Activated naive CD8-positive, alpha-beta T cell (primary cell): ENCODE data around the gene GMDS.

ENCODE experiments used
- H3K27ac Mint-ChIP-seq: one replicate; pipeline ENCODE4 v1.8.0; 2021; ENCODE audit warnings: mixed read lengths
- H3K27me3 Mint-ChIP-seq: one replicate; pipeline ENCODE4 v1.8.0; 2021; ENCODE audit warnings: mixed read lengths
- H3K36me3 Mint-ChIP-seq: one replicate; pipeline ENCODE4 v1.8.0; 2021; ENCODE audit warnings: mixed read lengths
- H3K4me1 Mint-ChIP-seq: one replicate; pipeline ENCODE4 v1.8.0; 2021; ENCODE audit warnings: low read depth, mixed read lengths
- H3K4me3 Mint-ChIP-seq: one replicate; pipeline ENCODE4 v1.8.0; 2021; ENCODE audit warnings: mild to moderate bottlenecking, mixed read lengths
- H3K9me3 Mint-ChIP-seq: one replicate; pipeline ENCODE4 v1.8.0; 2021; ENCODE audit warnings: low read depth, mixed read lengths

The GMDS gene

GRCh38 chr6:1643830-1644445 lies 601.5 kb downstream of the GMDS start:
- Mint-ChIP-seq H3K27ac (no peak overlapping the region), H3K9me3 (no peaks in the 10 kb centered on the region), H3K27me3 (no peaks in the 10 kb centered on the region), H3K4me1 (no peaks in the 10 kb centered on the region), H3K4me3 (no peak overlapping the region), H3K36me3 (peaks cover 12% of the 10 kb centered on the region)

GRCh38 chr6:1643111-1643510 lies 602.3 kb downstream of the GMDS start:
- Mint-ChIP-seq H3K27ac (no peak overlapping the region), H3K4me3 (no peak overlapping the region), H3K4me1 (no peaks in the 10 kb centered on the region), H3K27me3 (no peaks in the 10 kb centered on the region), H3K9me3 (no peaks in the 10 kb centered on the region), H3K36me3 (peaks cover 12% of the 10 kb centered on the region)

- Mint-ChIP-seq H3K36me3 (peaks cover 11% of the 10 kb centered on the region), H3K27ac (no peak overlapping the region), H3K9me3 (no peaks in the 10 kb centered on the region), H3K27me3 (no peaks in the 10 kb centered on the region), H3K4me1 (no peaks in the 10 kb centered on the region), H3K4me3 (no peak overlapping the region)
These were observed 604.0 kb downstream of the GMDS start for GRCh38 chr6:1641343-1641885.

GRCh38 chr6:1640476-1640875 lies 604.9 kb downstream of the GMDS start:
- peaks cover 11% of the 10 kb centered on the region for H3K36me3 Mint-ChIP-seq
- no peaks in the 10 kb centered on the region for H3K27me3 Mint-ChIP-seq
- no peaks in the 10 kb centered on the region for H3K9me3 Mint-ChIP-seq
- H3K4me1 Mint-ChIP-seq, result no peaks in the 10 kb centered on the region
- no peak overlapping the region for H3K4me3 Mint-ChIP-seq
- H3K27ac Mint-ChIP-seq, result no peak overlapping the region

GRCh38 chr6:1639430-1639829 lies 606.0 kb downstream of the GMDS start:
- H3K27me3 Mint-ChIP-seq, result no peaks in the 10 kb centered on the region
- H3K9me3 Mint-ChIP-seq, result no peaks in the 10 kb centered on the region
- H3K27ac Mint-ChIP-seq, result no peak overlapping the region
- no peak overlapping the region for H3K4me3 Mint-ChIP-seq
- no peaks in the 10 kb centered on the region for H3K4me1 Mint-ChIP-seq
- H3K36me3 Mint-ChIP-seq, result peaks cover 14% of the 10 kb centered on the region

- H3K9me3 Mint-ChIP-seq, result no peaks in the 10 kb centered on the region
- peaks cover 2% of the 10 kb centered on the region for H3K27me3 Mint-ChIP-seq
- H3K36me3 Mint-ChIP-seq, result peaks cover 16% of the 10 kb centered on the region
- no peak overlapping the region for H3K27ac Mint-ChIP-seq
- no peak overlapping the region for H3K4me3 Mint-ChIP-seq
- H3K4me1 Mint-ChIP-seq, result no peaks in the 10 kb centered on the region
These were observed 608.2 kb downstream of the GMDS start for GRCh38 chr6:1636971-1637871.

- Mint-ChIP-seq H3K27me3 (peaks cover 2% of the 10 kb centered on the region), H3K36me3 (peaks cover 15% of the 10 kb centered on the region), H3K27ac (no peak overlapping the region), H3K4me3 (no peak overlapping the region), H3K9me3 (no peaks in the 10 kb centered on the region), H3K4me1 (no peaks in the 10 kb centered on the region)
These were observed 609.1 kb downstream of the GMDS start for GRCh38 chr6:1636272-1636825.

- H3K4me3 Mint-ChIP-seq, result no peak overlapping the region
- H3K36me3 Mint-ChIP-seq, result peaks cover 15% of the 10 kb centered on the region
- H3K27ac Mint-ChIP-seq, result no peak overlapping the region
- peaks cover 2% of the 10 kb centered on the region for H3K27me3 Mint-ChIP-seq
- H3K9me3 Mint-ChIP-seq, result no peaks in the 10 kb centered on the region
- no peaks in the 10 kb centered on the region for H3K4me1 Mint-ChIP-seq
These were observed 609.9 kb downstream of the GMDS start for GRCh38 chr6:1635305-1636010.

- Mint-ChIP-seq H3K4me1 (no peaks in the 10 kb centered on the region), H3K36me3 (peaks cover 14% of the 10 kb centered on the region), H3K27me3 (peaks cover 4% of the 10 kb centered on the region), H3K4me3 (no peak overlapping the region), H3K9me3 (no peaks in the 10 kb centered on the region), H3K27ac (no peak overlapping the region)
These were observed 611.3 kb downstream of the GMDS start for GRCh38 chr6:1634081-1634480.

- Mint-ChIP-seq H3K4me1 (no peaks in the 10 kb centered on the region), H3K4me3 (no peak overlapping the region), H3K9me3 (no peaks in the 10 kb centered on the region), H3K27ac (no peak overlapping the region), H3K36me3 (peaks cover 11% of the 10 kb centered on the region), H3K27me3 (peaks cover 9% of the 10 kb centered on the region)
These were observed 611.9 kb downstream of the GMDS start for GRCh38 chr6:1633366-1634021.

- no peak overlapping the region for H3K27ac Mint-ChIP-seq
- peaks cover 3% of the 10 kb centered on the region for H3K4me1 Mint-ChIP-seq
- H3K4me3 Mint-ChIP-seq, result no peak overlapping the region
- peaks cover 11% of the 10 kb centered on the region for H3K36me3 Mint-ChIP-seq
- H3K9me3 Mint-ChIP-seq, result no peaks in the 10 kb centered on the region
- H3K27me3 Mint-ChIP-seq, result peaks cover 25% of the 10 kb centered on the region
These were observed 614.2 kb downstream of the GMDS start for GRCh38 chr6:1631251-1631650.

GRCh38 chr6:1630771-1631217 lies 614.6 kb downstream of the GMDS start:
- H3K27me3 Mint-ChIP-seq, result peaks cover 25% of the 10 kb centered on the region
- no peak overlapping the region for H3K27ac Mint-ChIP-seq
- peaks cover 11% of the 10 kb centered on the region for H3K36me3 Mint-ChIP-seq
- no peak overlapping the region for H3K4me3 Mint-ChIP-seq
- peaks cover 7% of the 10 kb centered on the region for H3K4me1 Mint-ChIP-seq
- H3K9me3 Mint-ChIP-seq, result no peaks in the 10 kb centered on the region

GRCh38 chr6:1630212-1630770 lies 615.1 kb downstream of the GMDS start:
- Mint-ChIP-seq H3K4me1 (peaks cover 12% of the 10 kb centered on the region), H3K27ac (no peak overlapping the region), H3K36me3 (peaks cover 14% of the 10 kb centered on the region), H3K9me3 (no peaks in the 10 kb centered on the region), H3K27me3 (peaks cover 29% of the 10 kb centered on the region), H3K4me3 (no peak overlapping the region)

- Mint-ChIP-seq H3K27ac (no peak overlapping the region), H3K4me3 (no peak overlapping the region), H3K27me3 (peaks cover 32% of the 10 kb centered on the region), H3K36me3 (peaks cover 12% of the 10 kb centered on the region), H3K9me3 (no peaks in the 10 kb centered on the region), H3K4me1 (peaks cover 15% of the 10 kb centered on the region)
These were observed 616.1 kb downstream of the GMDS start for GRCh38 chr6:1629316-1629715.
